HG02763 (cell line): ENCODE results near the gene SH2D3C.
A peak's percentile ranks its signal among the peaks of the same experiment; 100 is the strongest.

Experiments used
- ATAC-seq: cut with Tn5 transposase; IDR thresholded peaks from one replicate; pipeline ENCODE4 v1.9.1; 2021; ENCODE audit warnings: mild to moderate bottlenecking, moderate library complexity; ENCODE audit not compliant: unreplicated experiment

Gene SH2D3C, protein sequence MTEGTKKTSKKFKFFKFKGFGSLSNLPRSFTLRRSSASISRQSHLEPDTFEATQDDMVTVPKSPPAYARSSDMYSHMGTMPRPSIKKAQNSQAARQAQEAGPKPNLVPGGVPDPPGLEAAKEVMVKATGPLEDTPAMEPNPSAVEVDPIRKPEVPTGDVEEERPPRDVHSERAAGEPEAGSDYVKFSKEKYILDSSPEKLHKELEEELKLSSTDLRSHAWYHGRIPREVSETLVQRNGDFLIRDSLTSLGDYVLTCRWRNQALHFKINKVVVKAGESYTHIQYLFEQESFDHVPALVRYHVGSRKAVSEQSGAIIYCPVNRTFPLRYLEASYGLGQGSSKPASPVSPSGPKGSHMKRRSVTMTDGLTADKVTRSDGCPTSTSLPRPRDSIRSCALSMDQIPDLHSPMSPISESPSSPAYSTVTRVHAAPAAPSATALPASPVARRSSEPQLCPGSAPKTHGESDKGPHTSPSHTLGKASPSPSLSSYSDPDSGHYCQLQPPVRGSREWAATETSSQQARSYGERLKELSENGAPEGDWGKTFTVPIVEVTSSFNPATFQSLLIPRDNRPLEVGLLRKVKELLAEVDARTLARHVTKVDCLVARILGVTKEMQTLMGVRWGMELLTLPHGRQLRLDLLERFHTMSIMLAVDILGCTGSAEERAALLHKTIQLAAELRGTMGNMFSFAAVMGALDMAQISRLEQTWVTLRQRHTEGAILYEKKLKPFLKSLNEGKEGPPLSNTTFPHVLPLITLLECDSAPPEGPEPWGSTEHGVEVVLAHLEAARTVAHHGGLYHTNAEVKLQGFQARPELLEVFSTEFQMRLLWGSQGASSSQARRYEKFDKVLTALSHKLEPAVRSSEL

DNA sequence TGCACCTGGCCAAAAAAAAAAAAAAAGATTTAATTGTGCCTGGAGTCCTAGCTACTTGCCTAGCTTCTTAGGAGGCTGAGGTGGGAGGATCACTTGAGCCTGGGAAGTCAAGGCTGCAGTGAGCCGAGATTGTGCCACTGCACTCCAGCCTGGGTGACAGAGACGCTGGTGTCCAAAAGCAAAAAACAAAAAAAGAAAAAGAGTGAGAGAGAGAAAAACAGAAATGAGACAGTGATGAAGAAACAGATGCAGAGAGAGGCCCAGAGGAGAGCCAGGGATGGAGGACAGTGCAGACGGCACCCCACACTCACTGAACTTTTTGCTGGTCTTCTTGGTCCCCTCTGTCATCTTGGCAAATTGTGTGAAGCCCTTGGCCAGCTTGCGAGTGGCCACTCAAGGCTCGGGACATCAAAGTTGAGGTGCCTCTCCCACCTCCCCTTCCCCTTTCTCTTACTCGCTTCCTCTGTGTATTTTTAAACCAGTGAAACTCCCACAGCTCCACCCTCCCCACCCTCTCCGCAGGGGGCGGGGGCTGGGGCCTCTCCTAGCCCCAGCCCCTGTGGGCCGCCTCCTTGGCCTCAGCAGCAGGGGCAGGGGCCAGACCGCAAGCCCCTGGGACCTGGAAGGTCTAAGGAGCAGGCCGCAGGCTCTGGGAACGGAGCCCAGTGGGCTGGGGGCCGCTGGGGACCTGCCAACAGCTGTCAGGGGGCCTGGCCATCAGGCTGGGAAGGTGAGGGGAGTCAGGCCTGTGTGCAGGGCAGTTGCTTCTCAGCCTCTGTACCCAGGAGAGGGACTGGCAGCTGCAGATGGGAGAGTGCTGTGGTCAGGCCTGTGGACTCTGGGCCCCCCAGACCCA is at the start of gene SH2D3C:
Gene SH2D3C, minus strand, starts transcription at position 387 of the 856 bp plus-strand sequence. Its CDS starts 39 bp downstream, at position 348.
- peak; percentile 34 for ATAC-seq

DNA sequence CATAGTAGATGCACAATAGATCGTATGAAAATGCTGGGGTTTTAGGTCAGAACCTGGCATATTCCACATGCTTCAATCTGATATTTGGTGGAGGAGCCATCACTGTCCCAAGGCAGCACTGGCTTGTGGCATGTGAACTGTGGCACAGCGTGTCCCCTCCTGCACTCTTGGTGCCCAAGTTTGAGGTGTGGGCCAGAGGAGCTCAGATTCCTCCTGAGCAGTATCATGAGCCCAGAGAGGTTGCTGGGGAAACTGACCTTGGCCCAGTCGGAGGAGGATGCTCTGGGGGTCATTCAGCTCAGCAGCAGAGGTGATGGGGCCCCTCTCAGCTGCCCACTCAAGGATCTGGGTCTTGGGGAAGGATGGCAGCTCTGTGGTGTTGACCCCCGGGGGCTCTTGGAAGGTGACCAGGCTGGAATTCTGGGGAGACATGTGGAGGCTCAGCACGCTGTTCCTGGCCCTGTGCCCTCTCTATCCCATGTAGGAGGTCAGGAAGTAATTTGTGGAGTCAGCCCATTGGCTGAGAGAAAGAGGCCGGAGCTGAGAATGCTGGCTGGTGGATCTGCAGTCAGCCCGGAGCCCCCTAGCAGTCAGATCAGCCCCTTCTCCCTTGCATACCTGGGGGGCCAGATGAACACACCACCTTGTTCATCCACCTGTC is 47.9 kb upstream of the SH2D3C start:
- no peak for ATAC-seq

DNA sequence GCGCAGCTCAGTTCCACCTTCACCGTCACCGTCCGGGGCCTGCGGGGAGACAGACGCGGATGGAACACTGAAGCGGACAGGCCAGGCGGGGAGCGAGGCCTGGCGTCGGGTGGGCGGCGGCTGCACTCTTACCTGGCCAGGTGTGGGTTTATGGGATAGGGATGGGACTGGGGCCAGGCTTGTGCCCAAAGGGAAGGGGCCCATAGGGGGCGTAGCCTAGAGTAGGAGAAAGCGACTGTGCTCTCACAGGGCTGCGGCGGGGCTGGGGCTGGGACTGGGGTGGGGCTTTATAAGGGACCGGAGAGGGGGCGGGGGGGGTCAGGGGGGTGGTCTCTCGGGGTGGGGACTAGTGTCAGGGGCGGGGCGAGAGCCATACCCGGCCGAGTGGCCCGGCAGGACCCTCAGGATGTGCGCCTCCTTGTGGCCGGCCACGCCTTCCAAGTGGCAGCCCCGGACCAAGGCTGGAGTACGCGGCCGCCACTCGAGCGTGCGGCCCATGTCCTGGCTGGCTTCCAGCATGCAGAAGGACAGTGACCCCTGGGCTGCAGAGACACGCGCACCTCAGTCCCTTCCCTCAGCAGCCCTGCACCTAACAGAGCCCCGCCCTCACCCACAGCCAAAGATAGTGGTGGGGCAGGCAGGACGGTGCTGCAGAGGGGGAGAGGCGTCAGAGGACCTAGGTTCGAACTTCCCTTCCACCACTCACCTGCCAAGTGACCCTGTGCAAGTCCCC is 47.0 kb upstream of the SH2D3C start:
- ATAC-seq: no peak

DNA sequence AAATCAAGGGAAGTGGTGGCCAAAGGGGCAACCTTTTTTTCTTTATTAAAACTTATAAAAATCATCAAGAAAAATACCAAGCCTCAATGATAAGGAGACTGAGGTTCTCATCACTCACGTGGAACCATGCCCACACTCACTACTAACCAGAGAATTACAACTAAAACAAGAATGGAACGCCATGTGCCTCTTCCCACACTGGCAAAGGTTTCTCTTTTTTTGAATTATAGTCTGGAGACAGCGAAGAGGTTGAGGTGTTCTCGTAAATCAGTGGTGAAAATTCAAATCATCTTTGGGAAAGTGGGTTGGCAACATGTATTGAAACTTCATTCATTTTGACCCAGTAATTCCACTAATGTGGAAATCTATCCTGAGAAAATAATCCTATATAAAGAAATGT is 43.6 kb upstream of the SH2D3C start:
- no peak for ATAC-seq

DNA sequence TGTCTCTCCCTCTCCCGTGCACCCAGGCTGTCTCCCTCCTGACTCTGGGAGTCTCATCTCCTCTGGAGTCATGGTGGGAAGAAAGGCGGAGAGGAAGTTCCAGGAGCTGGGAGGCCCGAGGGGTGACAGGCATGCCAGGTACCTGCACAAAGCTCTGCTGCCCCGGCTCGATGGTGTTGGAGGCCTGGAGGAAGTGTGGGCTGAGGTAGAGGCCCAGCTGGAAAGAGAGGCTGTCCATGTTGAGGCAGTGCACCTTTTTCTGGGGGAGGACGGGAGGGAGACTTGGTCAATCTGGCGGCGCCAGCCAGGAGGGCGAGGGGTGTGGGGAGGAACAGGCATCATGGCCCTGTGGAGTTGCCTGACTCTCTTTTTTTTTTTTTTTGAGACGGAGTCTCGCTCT is 40.1 kb upstream of the SH2D3C start:
- ATAC-seq: no peak

DNA sequence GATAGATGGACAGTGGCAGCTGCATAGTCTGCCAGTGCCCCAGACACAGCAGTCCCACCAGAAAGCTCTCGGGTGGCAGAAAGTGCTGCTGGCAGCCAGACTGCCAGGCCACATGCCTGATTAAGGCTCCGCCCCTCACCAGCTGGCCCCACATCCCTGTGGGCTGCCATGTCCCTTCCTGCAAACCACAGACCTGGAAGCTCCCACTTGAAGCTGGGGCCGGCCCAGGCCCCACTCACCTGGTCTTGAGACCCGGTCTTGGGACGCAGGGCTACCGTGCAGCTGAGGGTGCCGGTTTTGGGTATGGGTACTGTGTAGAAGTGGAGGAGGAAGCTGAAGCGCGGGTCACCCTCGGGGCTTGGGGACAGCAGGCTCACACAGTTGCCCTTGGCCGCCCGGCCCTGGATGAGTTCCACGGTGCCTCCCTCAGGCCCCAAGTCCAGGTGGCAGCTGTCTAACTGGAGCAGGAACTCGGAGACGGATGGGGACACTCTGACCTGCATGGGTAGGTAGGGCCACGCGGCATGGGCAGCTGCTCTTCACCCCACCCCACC is 39.5 kb upstream of the SH2D3C start:
- no peak for ATAC-seq

DNA sequence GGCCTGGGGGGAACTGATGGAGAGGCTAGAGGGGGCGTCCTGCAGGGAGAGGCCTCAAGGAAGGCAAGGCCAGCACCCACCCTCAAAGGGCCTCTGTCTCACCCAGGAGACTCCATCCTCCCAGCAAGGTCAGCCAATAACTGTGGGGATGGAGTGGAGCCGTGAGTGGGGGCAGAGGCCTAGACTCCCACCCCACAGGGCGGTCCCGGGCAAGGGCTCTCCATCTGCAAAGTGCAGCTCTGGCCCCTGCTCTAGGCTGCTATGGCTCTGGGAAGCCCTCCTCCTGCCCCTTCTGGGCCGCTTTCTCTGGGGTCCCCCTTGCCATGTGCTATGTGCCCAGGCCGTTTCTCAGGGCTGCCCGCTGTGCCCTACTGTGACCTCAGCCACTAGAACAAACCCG is 38.3 kb upstream of the SH2D3C start:
- ATAC-seq: no peak

DNA sequence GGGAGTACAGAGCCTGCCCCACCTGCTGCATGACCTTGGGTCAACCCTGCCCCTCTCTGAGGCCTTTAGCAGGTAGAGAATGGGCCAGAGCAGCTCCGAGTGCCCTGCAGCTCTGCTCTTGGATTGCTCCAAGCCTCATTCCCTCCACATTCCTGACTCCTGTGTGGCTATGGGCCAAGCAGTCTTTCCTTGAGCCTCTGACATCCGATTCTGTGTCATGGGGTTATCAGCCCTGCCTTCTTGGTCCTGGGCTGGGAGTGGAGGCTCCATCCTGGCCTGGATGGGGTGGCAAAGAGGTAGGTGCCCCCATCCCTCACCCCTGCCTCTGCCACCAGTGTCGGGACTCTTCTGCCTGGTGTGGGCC is 37.9 kb upstream of the SH2D3C start:
- ATAC-seq: no peak

DNA sequence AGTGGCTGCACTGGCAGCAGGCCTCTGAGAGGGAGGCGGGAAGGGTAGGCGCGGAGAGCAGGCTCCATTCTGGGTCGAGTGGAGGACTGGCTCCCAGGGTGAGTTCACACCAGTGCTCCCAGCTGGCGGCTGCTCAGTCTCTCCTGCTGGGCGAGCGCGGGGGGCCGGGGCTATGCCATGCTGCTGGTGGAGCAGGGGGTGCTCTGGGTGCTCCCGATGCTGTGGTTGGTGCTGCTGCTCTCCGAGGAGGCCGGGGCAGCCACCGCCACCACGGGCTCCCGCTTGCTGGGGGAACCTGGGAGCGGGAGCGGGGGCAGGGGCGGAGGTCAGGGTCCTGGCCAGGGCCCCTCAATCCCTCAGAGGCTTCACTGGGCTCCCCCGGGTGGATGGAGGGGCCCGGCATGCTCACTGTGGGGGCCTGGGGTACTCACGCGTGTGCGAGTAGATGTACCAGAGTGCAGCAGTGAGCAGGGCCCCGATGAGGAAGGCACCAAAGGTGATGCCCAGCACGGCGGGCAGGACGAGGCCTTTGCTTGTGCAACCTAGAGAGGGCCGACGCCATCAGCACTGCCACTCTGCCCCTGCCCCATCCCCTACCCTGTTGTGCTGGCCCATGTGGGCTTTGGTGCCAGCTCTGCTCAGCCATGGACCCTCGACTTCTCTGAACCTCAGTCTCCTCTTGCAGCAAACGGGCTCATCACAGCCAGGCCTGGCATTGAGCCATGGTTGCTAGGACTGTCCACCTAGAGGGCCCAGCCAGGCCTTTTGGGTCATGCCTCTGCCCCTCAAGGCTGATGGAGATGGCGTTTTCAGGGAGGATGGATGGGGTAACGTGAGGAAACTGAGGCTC is 37.3 kb upstream of the SH2D3C start:
- no peak for ATAC-seq

DNA sequence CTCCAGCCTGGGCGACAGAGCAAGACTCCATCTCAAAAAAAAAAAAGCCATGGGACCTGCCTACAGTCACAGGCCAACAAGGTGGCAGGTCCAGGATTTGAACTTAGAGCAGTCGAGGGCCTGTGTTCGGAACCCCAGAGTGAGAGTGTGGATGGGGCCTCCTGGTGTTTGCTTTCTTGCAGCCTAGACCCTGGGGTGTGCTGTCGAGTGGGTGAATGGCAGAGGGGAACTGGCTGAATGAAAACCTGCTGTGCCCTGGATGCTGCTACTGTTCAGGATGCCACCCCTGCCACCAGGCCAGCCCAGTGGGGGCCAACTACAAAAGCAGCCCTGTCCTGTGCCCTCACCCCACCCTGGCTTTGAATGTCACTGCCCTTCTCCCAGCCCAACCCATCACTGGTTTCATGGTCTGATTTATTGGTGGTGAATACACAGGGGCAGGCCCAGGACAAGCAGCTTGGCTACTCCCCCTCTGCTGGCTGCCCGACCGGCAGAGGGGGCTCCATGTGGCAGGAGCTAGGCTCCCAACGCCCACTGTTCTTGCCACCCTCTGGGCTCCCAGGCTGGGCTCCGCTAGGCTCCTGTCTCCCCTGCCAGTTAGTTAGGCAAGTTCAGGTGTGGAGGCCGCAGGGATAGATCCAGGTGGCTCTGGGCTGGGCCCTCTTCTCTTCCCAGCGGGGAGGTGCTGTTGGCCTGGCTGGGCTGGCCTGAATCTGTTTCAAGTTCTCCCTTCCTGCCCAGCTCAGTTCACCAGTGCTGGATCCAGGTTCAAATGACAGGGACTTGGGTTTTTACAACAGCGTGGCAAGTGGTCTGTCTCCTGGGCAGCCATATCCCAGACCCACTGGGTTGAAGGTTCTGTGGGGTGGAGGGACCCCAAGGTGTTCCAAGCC is 36.4 kb upstream of the SH2D3C start:
- no peak for ATAC-seq

DNA sequence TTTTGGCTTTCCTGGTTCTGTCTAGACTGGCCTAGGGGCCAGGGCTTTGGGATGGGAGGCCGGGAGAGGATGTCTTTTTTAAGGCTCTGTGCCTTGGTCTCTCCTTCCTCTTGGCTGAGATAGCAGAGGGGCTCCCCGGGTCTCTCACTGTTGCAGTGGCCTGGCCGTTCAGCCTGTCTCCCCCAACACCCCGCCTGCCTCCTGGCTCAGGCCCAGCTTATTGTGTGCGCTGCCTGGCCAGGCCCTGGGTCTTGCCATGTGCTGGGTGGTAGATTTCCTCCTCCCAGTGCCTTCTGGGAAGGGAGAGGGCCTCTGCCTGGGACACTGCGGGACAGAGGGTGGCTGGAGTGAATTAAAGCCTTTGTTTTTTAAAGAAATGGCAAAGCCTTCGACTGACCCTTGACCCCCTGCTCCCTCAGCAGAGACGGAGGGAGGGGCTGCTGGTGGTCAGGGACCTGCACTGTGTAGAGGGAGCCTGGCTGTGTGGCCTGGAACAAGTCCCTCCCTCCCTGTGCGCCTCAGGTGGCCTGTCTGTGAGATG is 35.3 kb upstream of the SH2D3C start:
- no peak for ATAC-seq

DNA sequence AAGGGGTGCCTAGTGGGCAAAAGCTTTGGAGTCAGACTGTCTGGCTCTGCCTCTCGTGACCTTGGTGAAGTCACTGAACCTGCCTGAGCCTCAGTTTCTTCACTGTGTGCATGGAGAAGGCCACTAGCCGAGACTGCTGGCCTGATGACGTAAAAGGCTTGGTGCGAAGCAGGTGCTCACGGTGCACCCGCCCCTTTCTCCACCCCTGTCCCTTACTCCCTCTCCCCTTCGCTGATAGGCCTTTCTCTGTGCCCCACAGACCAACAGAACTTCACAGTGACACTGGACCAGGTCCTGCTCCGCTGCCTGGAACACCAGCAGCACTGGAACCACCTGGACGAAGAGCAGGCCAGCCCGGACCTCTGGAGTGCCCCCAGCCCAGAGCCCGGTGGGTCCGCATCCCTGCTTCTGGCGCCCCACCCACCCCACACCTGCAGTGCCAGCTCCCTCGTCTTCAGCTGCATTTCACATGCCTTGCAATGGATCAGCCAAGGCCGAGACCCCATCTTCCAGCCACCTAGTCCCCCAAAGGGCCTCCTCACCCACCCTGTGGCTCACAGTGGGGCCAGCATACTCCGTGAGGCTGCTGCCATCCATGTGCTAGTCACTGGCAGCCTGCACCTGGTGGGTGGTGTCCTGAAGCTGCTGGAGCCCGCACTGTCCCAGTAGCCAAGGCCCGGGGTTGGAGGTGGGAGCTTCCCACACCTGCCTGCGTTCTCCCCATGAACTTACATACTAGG is 34.6 kb upstream of the SH2D3C start:
- ATAC-seq: no peak

DNA sequence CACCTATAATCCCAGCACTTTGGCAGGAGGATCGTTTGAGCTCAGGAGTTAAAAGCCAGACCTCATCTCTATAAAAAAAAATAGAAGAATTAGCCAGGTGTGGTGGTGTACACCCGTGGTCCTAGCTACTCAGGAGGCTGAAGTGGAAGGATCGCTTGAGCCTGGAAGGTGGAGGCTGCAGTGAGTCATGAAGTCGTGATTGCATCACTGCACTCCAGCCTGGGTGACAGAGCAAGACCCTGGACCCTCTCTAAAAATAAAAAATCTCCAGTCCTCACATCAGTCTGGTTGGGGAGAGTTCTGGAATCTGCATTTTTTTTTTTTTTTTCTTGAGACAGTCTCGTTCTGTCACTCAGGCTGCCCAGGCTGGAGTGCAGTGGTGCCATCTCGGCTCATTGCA is 33.5 kb upstream of the SH2D3C start:
- ATAC-seq: no peak

DNA sequence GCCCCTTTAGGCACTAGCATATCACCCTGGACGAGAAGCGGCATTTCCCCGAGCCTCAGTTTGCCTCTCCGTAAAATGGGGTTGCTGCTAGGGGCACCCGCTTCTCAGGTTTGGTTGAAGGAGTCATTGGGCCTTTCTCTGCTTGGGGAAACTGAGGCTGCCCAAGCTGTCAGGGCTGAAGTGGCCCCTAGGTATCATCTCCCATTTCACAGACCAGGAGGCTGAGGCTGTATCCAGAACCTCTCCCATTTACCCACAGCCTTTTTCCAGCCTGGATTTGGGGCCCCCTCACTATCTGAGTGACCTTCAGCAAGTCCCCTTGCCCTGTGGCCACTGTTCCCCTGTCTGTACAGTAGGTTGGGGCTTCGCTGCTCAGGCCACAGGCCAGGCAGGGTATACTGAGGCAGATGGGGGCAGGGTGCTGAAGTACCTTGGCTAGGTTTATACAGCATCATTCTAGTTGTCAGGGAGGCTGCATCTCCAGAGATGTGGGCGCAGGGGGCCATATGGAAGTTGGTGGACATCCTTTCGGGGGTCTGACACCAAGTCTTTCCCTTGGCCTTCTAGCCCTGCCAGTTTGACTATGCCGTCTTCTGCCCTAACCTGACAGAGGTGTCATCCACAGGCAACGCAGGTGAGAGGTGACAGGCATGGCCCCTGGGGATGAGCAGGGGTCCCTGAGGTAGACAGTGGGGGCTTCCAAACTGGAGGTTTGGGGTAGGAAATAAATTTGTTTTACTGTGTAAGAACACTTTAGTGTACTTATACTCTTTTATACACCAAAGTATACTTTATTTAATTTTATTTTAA is 32.1 kb upstream of the SH2D3C start:
- ATAC-seq: no peak

DNA sequence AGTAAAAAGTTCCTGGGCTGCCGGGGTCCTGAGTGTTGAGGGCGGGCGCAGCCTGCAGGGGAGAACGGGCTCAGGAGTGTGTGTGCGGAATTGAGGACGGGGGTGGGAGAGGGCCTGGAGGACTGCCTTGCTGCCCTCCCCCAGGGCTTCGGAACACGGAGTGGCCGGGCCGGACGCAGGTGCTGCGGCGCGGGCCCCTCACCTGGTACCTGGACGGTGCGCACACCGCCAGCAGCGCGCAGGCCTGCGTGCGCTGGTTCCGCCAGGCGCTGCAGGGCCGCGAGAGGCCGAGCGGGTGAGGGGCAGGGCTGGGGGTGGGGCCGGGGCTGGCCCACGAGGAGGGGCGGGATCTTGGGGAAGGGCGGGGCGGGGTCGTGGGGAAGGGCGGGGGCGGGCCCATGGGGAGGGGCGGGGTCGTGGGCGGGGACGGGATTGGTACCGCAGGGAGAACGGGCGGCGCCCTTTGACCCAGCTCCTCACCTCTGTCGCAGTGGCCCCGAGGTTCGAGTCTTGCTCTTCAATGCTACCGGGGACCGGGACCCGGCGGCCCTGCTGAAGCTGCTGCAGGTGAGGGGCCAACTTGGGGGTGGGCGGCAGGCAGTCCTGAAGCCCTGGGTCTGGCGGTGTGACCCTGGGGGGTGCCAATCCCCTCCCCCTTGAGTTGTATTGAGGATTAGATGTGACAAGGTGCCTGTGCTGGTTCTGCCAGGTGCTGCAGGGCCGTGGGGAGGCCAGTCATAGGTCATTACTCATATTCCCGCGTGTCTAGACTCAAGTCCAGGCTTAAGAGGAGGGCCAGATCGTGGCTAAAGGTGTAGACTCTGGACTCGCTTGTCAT is 31.3 kb upstream of the SH2D3C start:
- no peak for ATAC-seq
